Endodermal cell (in vitro differentiated cells): ENCODE measurements around the gene PLCG2. TPM values are rescaled to one million over a fixed set of nuclear protein-coding genes. Genes with fewer than 3 reads are reported as not detected.

Experiments used
- DNase-seq: peaks from one replicate; pipeline ENCODE4 v3.0.0-alpha.2; 2017
- H3K27ac ChIP-seq: 2 replicates; pipeline ENCODE4 v1.5.1; 2013; ENCODE audit warnings: mild to moderate bottlenecking, low read depth, low read length, moderate library complexity
- H3K27me3 ChIP-seq: 2 replicates; pipeline ENCODE4 v1.6.1; 2013; ENCODE audit warnings: mild to moderate bottlenecking, low read length, moderate library complexity; ENCODE audit not compliant: insufficient read depth, control insufficient read depth, poor library complexity, severe bottlenecking
- H3K36me3 ChIP-seq: 2 replicates; pipeline ENCODE4 v1.7.0; 2013; ENCODE audit warnings: mild to moderate bottlenecking, low read length, moderate library complexity; ENCODE audit not compliant: control insufficient read depth, insufficient read depth
- H3K4me1 ChIP-seq: one replicate; pipeline ENCODE4 v1.7.0; 2013; ENCODE audit warnings: low read length; ENCODE audit not compliant: control insufficient read depth, insufficient read depth
- H3K4me3 ChIP-seq: 2 replicates; pipeline ENCODE4 v1.5.1; 2013; ENCODE audit warnings: mild to moderate bottlenecking, low read length, moderate library complexity
- H3K9ac ChIP-seq: 2 replicates; pipeline ENCODE4 v1.6.1; 2013; ENCODE audit warnings: mild to moderate bottlenecking, low read length, moderate library complexity; ENCODE audit not compliant: poor library complexity, severe bottlenecking; ENCODE audit errors: extremely low read depth
- H3K9me3 ChIP-seq: 2 replicates; pipeline ENCODE4 v1.6.1; 2013; ENCODE audit warnings: mild to moderate bottlenecking, low read length, moderate library complexity; ENCODE audit not compliant: control insufficient read depth
- H3K27ac Mint-ChIP-seq: 2 replicates; pipeline ENCODE4 v1.8.0; 2020; ENCODE audit warnings: mixed read lengths
- H3K27me3 Mint-ChIP-seq: 2 replicates; pipeline ENCODE4 v1.8.0; 2021; ENCODE audit warnings: mild to moderate bottlenecking, mixed read lengths; ENCODE audit not compliant: insufficient read depth
- H3K36me3 Mint-ChIP-seq: 2 replicates; pipeline ENCODE4 v1.8.0; 2020; ENCODE audit warnings: low read depth, mixed read lengths
- H3K4me1 Mint-ChIP-seq: 2 replicates; pipeline ENCODE4 v1.8.0; 2020; ENCODE audit warnings: mixed read lengths
- H3K4me3 Mint-ChIP-seq: 2 replicates; pipeline ENCODE4 v1.8.0; 2020; ENCODE audit warnings: mild to moderate bottlenecking, moderate library complexity, mixed read lengths
- H3K9me3 Mint-ChIP-seq: 2 replicates; pipeline ENCODE4 v1.8.0; 2020; ENCODE audit warnings: mild to moderate bottlenecking, mixed read lengths
- CTCF ChIP-seq: fragments of 200-600 bp; sonication (generic); conservative IDR thresholded peaks from 2 replicates; pipeline ENCODE4 v1.5.0; 2021; ENCODE audit warnings: antibody characterized with exemption, mild to moderate bottlenecking
- WGBS, 2 experiments: methylation state at CpG; one replicate each; pipeline versions ENCODE4 v1.1.5 to v1.1.7; 2013; ENCODE audit warnings: missing lambda C conversion rate in 2 of 2, mixed read lengths in 1 of 2; ENCODE audit not compliant: insufficient coverage in 1 of 2, insufficient read length in 1 of 2; 5-methylcytosine and 5-hydroxymethylcytosine counted together
- total RNA-seq, 2 donors: library from RNA; stranded (reverse); fragmentation: NEBNext Ultra II Directional in 1 of 2; extraction: Animal tissue kit (Norgen Biotek cat#: 25700) in 1 of 2; gene quantifications; 2 replicates in 1 of 2; 3 replicates in 1 of 2; pipeline ENCODE4 v1.2.1, GENCODE V29; 2021

PLCG2 gene
- total RNA-seq, 2 donors from 2014 or later, result 34.7 to 48.4 TPM

GRCh38 chr16:81785138-81785924 lies 6.2 kb downstream of the PLCG2 start:
- Mint-ChIP-seq H3K36me3 (peaks cover 14% of the 10 kb centered on the region), H3K9me3 (no peaks in the 10 kb centered on the region), H3K4me1 (peaks cover 57% of the 10 kb centered on the region), H3K27ac (peak overlapping the region; percentile 35), H3K4me3 (no peak overlapping the region), H3K27me3 (peaks cover 16% of the 10 kb centered on the region)
- Histone ChIP-seq H3K9ac (no peak overlapping the region), H3K36me3 (no peaks in the 10 kb centered on the region), H3K27ac (no peak overlapping the region), H3K27me3 (peaks cover 6% of the 10 kb centered on the region), H3K9me3 (no peaks in the 10 kb centered on the region), H3K4me1 (peaks cover 29% of the 10 kb centered on the region), H3K4me3 (peak overlapping the region; percentile 41)
- WGBS, 2 experiments, result 67 to 70% methylated on average over 6 to 7 of the region's 7 CpGs
- no peak for TF ChIP-seq CTCF
- DNase-seq, result no peak

DNA sequence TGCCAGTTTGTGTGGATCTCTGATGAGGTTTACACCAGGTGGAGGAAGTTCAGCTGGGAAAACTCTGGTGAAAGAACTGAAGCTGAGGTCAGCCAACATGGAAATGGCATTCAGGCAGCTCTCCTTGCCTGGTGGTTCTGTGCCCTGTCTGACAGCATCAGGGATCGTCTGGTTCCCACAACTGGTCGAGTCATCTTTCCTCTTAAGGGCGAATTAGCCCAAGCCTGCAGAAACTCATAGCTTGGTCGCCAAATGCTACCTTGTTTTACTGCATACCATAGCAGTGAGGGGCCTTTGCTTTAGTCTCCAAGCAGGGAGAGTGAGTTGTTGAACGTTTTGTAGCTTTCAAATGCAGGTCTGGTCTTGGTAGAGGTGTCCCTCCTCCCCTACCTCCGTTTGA lies 7.2 kb downstream of the PLCG2 start:
- Histone ChIP-seq H3K4me3 (peak overlapping the region; percentile 22), H3K9me3 (no peaks in the 10 kb centered on the region), H3K9ac (no peak overlapping the region), H3K27ac (no peak overlapping the region), H3K27me3 (no peaks in the 10 kb centered on the region), H3K36me3 (no peaks in the 10 kb centered on the region), H3K4me1 (peaks cover 36% of the 10 kb centered on the region)
- 50 to 62% methylated on average over 4 to 6 of the region's 6 CpGs for WGBS, 2 experiments
- Mint-ChIP-seq H3K27me3 (peaks cover 6% of the 10 kb centered on the region), H3K4me1 (peaks cover 60% of the 10 kb centered on the region), H3K36me3 (peaks cover 14% of the 10 kb centered on the region), H3K4me3 (no peak overlapping the region), H3K27ac (peak overlapping the region; percentile 30), H3K9me3 (no peaks in the 10 kb centered on the region)
- no peak for TF ChIP-seq CTCF
- DNase-seq, result peak; percentile 60

GRCh38 chr16:81786868-81787267 lies 7.8 kb downstream of the PLCG2 start:
- H3K9me3 Mint-ChIP-seq, result no peaks in the 10 kb centered on the region
- WGBS, 2 experiments, result 94 to 100% methylated on average over 1 to 2 of the region's 2 CpGs
- Histone ChIP-seq H3K36me3 (peaks cover under 1% of the 10 kb centered on the region), H3K9me3 (no peaks in the 10 kb centered on the region), H3K4me3 (no peak overlapping the region), H3K9ac (no peak overlapping the region), H3K27me3 (no peaks in the 10 kb centered on the region), H3K27ac (no peak overlapping the region), H3K4me1 (peaks cover 39% of the 10 kb centered on the region)
- no peak for TF ChIP-seq CTCF
- no peak overlapping the region for H3K4me3 Mint-ChIP-seq
- no peak for DNase-seq
- peaks cover 2% of the 10 kb centered on the region for H3K27me3 Mint-ChIP-seq
- H3K27ac Mint-ChIP-seq, result no peak overlapping the region
- H3K36me3 Mint-ChIP-seq, result peaks cover 14% of the 10 kb centered on the region
- H3K4me1 Mint-ChIP-seq, result peaks cover 60% of the 10 kb centered on the region
